Sigmoid colon (tissue), 3 donors: ENCODE data around the gene PIGT.

Experiments
- CTCF ChIP-seq, 4 experiments: fragments of 450-650 bp in 3 of 4; fragments of 200-600 bp in 1 of 4; IDR thresholded peaks; one replicate each; pipeline ENCODE4 v1.5.1; 2016 to 2019; ENCODE audit warnings: antibody characterized with exemption in 4 of 4, mild to moderate bottlenecking in 3 of 4, moderate library complexity in 2 of 4
- POLR2A ChIP-seq, 2 donors: fragments of 450-650 bp; IDR thresholded peaks; one replicate each; pipeline ENCODE4 v1.6.1; 2016; ENCODE audit warnings: antibody characterized with exemption in 2 of 2, mild to moderate bottlenecking in 2 of 2, moderate library complexity in 2 of 2

GRCh38 chr20:45426320-45427016, 10.5 kb downstream of the PIGT start:
- TF ChIP-seq CTCF (IDR thresholded peaks at IDR 0.05) (no peak), POLR2A (IDR thresholded peaks at IDR 0.05) (no peak)
